ENCODE results near the gene EPB41L2.

DNA sequence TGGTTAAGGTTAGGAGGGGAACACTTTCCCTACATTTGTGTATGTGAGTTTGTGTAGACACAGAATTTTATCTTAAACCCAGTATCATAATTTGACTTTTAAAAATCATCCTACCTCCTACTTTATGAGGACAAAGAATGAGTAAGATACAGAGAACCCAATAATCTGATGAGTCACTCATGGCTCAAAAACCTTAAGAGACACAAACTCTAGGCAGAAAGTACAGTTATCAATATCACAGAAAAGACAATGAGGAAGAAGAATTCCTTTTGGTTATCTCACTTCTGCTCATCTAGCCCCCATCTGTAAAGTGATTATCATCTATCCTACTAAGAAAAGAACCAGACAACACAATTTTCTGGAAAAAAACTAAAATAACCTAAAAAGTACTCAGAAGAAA is 87.7 kb downstream of the EPB41L2 start:
- TF ChIP-seq CTCF (IDR thresholded peaks at IDR 0.05) (no peak), ZFX (IDR thresholded peaks at IDR 0.05; ENCODE audit: borderline replicate concordance) (no peak)
